Measurements from ENCODE around the gene NDUFV1.

DNA sequence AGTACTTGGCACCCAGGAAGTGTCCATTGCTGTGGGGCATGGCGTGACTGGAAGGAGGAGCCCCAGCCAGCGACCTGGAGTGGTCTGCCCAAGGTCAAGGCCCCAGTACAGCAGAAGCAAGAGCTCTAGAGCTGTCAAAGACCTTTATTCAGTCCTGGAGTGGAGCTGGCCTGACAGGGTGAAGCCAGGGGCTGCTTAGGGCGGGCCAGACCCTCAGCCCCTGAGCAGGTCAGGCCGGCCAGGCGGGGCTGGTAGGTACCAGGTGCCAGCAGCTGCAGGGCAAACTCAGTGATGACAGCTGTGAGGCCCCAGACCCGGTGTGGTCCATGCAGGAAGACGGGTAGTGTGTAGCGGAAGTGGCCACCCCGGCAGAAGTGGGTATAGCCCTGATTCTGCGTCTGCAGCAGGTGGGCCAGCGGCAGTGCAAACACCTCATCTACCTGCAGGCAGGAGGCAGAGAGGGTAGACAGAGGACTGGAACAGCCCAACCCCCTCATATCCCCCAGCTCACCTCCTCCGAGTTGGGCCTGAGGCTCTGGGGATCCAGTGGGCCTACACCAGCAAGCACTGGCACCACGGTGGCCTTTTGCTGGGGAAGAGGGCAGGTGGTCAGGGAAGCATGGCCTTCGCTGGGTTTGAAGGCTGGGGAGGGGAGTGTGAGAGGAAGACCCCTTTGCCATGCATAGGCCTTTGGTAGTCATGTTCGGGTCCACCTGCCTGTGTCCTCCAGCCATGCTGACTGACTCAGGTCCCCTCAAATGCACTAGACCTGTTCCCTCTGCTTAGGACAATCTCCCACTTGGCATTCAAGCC, 21.3 kb downstream of the NDUFV1 start:
- TF ChIP-seq EZH2 (IDR thresholded peaks at IDR 0.05; ENCODE audit: borderline replicate concordance, low read depth, low read length, severe bottlenecking) (no peak), CTCF (IDR thresholded peaks at IDR 0.05; ENCODE audit: borderline replicate concordance, extremely low read depth, low read length, poor library complexity, severe bottlenecking) (no peak)

Data from DND-41 (cell line).